HG03378 (cell line): Measurements from ENCODE around the gene SFT2D2.

Source experiments
- ATAC-seq: cut with Tn5 transposase; IDR thresholded peaks from one replicate; pipeline ENCODE4 v1.9.1; 2021; ENCODE audit warnings: mild to moderate bottlenecking, moderate library complexity; ENCODE audit not compliant: unreplicated experiment

SFT2D2 gene

DNA sequence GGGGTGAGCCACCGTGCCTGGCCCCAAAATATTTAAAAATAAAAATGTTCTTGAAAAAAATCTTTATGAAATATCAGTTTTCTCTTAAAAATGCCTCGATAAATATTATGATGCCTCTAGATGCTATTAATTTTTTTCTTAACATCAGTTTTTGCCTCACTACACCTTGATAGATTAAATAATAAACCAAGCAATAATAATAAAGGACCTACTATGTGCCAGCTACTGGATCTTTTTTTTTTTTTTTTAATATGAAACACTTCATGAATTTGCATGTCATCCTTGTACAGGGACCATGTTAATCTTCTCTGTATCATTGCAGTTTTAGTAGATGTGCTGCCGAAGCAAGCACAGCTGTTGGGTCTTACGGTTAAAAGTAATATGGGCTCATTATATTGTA, 37.3 kb downstream of the SFT2D2 start:
- no peak for ATAC-seq

DNA sequence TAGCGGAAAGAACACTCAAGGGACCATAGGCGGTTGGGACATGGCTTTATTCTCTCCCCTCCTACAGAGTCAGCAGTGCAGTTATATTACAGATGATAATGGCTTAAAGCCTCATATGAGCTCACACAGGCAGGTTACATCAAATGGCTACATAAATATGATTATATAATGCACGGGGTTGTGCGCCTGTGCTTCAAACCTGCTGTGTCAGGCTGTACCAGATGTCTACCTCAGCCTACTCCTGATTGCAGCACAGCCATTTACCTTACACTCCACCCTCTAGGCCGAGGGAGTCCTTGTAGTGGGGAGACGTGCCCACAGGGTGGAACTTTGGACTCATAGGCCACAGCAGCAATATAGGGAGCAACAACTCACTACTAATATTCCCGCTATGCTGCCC, 38.5 kb downstream of the SFT2D2 start:
- no peak for ATAC-seq

DNA sequence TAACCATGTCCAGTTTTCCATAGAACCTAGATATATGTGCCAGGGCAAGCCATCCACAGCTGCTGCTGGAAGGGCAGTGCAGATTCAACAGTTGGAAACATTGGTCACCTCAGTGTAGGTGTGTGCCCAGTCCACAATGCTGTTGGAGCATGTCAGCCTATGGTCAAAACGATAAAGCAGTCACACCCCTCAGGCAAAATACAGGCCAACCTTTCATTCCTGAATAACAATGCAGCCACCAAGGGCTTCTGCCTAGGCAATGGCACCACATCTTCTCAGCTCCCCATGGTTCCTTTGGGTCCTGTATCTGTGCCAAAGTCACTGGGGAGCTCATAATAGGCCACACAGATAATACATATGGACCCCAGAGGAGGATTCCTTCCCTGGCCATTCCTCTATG, 39.8 kb downstream of the SFT2D2 start:
- ATAC-seq: no peak

DNA sequence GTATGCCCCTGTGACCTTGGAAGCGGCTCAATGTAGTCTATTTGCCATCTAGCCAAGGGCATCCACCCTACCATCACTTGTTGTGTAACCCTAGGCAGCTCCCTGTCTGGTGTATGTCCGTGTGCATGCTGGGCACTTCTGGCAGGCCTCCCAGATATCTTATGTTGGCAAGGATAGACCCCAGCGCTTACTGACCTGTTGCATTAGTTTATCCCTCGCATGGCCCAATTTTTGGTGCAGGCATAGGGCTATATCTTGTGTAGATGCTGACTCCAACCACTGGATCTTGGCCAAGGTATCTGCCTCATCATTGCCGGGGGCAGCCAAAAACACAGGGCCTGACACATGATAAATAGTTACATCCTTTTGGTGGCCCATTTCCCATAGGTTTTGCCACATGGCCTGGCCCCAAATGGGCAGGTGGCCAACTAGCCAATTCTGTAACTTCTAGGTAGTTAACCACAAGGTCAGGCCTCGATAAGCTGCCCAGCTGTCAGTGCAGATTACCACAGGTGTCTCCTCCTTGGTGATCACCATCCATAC, 40.9 kb downstream of the SFT2D2 start:
- no peak for ATAC-seq

DNA sequence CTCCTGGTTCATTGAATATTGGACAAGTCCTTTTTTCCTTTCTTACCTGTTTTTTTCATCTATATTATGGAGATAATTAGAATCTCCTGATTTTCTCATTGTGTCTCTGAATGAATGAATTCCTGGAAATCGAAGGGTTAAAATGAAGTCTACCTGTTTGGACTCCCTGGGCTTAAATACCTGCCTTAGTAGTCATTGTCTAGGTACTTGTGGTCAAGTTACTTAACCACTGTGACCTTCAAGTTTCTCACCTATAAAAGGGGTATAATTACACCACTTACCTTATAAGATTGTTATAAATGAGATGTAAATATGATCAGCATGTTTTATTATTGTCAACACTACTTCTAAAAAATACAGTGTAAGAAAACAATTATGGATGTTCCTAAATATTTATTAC, 45.8 kb downstream of the SFT2D2 start:
- ATAC-seq: no peak

DNA sequence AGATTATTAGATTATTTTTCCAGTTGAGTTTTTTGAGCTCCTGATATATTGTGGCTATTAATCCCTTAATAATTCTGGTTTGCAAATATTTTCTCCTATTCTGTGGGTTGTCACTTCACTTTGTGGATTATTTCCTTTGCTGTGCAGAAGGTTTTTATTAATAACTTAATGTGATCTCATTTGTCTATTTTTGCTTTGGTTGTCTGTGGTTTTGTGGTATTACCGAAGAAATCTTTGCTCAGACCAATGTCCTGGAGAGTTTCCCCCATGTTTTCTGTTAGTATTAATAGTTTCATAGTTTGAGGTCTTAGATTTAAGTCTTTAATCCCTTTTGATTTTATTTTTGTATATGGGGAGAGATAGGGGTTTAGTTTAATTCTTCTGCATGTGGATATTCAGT, 47.8 kb downstream of the SFT2D2 start:
- no peak for ATAC-seq

DNA sequence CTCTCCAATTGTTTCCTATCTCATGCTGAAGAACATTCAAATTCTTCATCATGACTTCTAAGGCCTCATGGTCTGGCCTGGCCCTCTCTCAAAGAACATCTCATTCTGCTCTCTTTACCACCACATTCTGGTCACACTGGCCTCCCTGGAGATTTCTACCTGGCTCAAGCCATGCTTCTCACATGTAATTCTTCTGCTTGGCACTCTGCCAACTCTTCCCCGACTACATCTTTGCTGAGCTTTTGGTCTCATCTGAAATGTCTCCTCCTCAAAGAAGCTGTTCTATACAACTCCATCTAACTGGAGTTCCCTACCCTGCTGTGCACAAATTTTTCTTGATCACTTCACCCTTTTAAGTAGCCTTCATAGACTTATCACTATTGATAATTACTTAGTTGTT, 53.4 kb downstream of the SFT2D2 start:
- ATAC-seq: no peak

DNA sequence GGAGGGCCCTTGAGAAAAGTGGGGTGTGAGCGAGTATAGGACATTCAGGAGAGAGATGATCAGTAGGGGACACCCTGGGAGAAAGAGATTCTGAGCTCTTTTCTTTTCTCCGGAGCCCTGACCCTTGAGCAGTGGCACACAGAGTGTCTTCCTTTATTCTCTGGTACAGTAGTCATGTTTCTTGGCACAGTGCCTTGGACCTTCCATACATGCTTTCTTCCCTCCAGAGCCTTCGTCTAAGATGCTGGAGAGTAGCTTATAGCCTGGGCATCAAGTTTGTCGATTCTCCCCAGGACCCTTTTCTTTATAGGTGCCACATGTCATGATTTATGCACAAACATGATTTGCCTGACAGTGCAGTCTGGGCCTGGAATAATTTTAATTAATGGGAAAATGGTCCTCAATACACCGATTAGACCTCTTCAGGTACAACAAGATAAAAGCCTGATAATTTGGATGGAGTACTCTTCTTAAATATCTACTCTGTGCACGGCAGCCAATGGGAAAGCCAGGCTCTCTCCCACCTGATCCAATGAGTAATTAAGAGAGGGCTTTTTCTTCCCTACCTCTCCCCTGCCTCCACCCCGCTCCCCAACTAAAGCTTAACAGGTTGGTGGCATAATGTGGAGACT, 54.6 kb downstream of the SFT2D2 start, which contains the start of gene TBX19:
Gene TBX19 (plus strand): TSS at position 582 of the 632 bp plus-strand sequence. CDS start 214 bp downstream, outside the sequence.
- ATAC-seq: no peak

DNA sequence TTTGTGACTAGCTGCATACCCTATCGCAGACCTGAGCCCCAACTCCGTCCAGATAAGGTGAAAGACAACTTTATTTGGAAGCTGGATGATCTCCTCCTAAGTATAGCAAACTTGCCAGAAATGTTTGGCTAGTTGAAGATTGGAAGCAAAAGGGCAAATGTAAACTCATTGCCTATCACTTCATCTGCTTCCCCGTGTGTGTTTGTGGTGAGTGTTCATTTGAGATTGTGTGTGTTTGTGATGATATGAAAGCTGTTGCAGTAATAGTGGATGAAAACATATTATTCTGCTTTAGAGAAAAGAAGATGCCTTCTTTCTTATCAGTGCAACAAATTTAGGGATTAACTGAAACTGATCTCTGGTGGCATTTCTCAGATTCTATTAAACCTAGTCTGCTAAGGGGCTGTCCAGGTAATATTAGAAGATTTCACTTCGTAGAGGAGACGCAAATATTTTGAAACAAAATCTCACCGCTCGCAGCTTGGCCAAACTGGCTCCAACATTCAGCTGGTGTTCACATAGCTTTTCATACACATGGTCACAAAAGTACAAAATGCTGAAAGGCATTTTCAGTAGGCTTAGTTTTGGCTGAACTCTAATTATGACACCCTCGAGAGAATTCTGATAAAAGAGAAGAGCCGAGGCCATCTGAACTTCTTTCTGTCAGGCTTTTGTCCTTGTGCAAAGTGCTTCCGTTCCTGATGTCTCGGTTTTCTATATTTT, 56.0 kb downstream of the SFT2D2 start:
- no peak for ATAC-seq

DNA sequence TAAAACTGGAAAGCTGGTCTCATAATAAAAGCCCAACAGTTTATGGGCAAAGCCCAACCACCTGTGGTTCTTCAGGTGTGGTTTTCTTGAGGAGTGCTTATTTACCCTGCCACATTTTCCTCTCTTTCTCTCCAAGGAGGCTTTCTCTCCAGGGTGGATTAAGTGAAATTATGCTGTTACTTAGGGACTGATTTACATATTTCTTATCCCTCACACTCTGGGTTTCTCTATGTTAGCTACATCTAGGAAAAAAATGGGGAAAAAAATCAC, 59.7 kb downstream of the SFT2D2 start:
- ATAC-seq: no peak

DNA sequence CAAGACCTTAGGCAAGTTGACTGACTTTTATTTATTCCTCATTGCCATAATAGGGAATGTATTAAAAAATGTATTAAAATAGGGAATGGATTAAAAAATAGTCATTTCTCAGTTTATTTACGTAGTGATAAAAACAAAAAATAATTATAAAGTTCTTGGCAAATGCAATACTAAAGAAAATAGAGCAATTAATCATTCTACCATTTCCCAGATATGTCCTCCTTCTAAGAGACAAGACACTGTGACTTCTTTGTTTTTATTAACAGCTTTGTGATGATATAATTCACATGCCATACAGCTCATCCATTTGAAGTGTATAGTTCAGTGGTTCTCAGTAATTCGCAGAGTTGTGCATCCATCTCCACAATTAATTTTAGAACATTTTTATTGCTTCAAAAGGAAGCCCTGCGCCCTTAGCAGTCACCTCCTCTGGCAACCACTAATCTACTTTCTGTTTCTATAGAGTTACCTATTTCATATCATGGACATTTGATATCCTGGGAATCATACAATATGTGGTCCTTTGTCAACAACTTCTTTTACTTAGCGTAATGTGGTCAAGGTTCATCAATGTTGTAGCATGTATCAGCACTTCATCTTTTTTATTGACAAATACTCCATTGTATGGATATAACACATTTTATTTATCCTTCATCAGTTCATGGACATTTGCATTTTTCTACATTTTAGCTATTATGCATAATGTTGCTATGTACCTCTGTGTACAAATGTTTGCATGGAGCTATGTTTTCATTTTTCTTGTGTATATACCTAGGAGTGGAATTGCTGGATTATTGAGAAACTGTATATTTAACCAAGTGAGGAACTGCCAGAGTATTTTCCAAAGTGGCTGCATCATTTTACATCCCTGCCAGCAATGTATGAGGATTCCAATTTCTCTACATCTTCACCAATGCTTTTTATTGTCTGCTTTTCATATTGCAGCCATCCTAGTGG, 60.4 kb downstream of the SFT2D2 start:
- no peak for ATAC-seq

DNA sequence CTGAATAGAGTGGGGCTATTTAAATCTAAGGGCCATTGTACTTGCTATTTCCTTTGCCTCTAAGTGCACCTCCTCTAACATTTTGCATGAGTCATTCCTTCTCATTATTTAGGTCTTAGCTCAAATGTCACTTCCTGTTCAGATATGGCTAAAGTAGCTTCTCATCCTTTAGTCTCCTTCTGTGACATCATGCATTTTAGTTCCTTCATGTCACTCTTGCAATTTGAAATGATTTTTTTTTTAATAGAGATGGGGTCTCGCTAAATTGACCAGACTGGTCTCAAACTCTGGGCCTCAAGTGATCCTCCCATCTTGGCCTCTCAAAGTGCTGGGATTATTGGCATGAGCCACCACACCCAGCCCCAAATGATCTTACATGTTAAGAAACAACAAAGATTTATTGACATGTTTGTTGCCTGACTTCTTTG, 61.4 kb downstream of the SFT2D2 start:
- ATAC-seq: peak; percentile 56

DNA sequence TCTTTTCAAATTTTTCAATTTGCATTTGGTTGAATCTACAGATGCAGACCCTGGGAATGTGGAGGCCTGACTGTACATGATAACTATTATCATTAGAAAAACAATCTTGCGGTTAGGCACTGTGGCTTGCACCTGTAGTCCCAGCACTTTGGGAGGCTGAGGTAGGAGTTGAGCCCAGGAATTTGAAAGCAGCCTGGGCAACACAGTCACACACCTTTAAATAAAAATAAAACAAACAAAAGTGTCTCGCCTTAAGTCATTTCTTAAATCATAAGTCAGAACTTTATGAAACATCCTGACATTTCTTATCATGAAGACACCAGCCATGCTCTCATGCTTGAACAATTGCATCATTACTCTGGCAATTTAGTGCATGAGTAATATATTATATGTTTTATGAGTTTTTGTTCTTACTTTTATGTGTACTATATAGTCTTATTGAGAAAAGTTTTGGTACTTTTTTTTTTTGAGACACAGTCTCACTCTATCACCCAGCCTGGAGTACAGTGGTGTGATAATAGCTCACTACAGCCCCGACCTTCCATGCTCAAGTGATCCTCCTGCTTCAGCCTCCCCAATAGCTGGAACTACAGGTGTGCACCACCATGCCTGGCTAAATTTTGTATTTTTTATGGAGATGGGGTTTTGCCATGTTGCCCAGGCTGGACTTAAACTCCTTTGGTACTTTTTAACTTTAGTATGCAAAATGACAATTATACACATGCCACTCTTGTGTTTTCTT, 62.7 kb downstream of the SFT2D2 start:
- no peak for ATAC-seq

DNA sequence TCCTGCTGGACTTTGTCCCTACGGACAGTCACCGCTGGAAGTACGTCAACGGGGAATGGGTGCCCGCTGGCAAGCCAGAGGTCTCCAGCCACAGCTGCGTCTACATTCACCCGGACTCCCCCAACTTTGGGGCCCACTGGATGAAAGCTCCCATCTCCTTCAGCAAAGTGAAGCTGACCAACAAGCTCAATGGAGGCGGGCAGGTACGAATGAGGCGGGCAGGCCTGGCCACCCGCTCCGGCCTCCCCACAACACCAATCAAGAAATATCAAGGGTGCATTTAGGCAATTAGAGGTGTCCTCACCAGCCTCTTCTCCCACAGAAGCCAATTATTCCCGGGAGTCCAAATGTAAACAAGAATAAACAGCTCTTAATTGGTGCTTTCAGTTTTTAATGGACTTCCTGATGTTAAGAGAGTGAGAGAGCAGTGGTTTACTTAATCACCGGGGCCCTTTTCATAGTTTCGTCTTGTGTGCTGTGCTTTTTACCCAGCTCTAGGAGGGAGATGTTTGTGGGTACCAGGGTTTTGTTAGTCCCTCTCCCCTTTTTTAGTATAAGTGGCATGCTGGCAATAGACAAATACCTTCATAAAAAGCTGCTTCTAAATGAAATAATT, 65.5 kb downstream of the SFT2D2 start:
- no peak for ATAC-seq

DNA sequence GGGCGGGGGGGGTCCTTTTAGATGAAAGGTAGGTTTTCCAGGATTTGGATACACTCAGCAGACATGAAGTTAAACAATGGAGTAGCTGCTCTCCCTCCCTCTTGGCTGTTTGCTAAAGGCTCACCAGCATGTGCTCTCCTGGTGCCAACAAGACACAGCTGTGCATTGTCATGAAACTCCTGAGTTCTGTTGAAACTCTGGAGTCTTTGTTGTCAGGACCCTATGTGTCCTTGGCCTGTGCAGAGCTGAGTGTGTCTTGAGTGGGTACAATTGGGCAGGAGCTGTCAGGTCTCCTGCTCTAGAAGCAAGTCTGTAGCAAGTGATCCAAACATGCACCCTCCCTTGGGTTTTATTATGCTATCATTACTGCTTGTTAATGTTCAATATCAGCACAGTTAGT, 67.6 kb downstream of the SFT2D2 start:
- no peak for ATAC-seq

DNA sequence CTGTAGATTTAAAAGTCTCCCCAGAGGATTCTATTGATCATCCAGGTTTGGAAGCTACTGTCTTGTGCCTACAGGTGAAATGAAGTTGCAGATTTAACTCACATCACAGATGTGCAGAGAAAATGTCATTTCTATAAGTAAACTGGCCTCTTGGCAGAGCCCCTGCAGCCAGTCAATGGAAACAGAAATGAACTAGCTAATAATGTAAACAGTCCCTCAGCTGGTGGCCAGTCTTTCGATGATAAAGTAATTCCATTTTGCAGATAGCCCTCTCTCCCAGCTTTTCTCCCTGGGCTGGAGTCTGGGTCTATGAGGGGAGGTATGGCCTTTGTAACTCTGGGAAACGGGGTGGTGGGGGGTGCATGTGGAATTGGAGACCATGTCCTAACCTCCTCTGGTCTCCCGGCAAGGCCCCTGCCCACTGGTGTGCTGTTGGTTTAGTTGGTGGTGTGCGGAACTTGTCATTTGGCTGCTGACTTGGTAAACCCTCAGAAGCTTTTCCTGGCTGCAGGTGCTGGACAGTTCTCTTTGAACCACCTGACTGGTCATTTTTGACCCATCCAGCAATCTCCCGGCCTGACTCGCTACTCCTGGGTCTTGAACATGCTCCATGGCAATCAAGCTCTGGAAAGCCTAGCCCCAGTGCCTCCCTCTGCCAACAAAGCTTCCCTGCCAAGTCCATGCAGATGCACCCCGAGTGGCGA, 69.8 kb downstream of the SFT2D2 start:
- no peak for ATAC-seq

DNA sequence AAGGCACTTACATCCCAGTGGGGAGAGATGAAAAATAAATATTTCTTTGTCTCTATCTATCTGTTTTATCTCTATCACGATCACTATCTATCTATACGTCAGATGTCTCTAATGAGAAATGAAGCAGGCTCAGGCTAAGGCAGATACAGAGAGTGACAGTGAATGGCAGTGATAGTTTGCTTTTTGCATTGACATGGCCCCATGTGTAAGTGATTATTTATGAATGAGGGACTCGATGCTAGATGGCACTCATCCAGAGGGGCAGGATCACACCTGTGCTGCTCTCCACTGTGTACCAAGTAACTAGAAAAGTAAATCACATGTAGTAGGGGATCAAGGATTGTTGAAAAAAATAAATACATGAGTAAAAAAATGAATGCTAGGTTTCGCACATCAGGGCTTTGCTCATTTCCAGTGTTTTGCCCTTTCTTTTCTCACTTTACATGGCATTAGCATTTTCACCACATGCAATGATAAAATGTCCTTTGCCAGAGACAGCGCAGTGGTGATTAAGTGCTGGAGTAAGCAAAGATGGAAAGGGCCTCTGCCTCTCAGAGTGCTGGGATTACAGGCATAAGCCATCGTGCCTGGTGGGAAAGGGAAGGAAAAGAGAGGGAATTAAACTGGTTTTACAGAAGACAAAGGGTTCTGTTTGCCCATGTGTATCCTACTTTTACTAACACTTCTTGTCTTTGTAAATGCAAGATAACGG, 71.4 kb downstream of the SFT2D2 start:
- no peak for ATAC-seq

DNA sequence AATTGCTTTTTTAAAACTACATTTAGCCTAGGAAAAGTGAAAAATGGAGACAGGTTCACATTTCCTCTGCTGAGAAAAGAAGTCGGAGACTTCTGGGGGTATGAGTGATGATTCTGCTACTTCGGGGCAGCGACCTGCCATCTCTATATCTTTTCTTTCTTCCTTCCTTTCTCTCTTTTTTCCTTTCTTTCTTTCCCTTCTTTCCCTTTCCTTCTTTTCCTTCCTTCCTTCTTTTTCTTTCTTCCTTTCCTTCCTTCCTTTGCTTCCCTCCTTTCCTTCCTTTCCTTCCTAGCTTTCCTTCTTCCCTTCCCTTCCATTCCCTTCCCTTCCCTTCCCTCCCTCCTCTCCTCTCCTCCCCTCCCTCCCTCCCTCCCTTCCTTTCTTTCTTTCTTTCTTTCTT, 72.6 kb downstream of the SFT2D2 start:
- ATAC-seq: no peak

DNA sequence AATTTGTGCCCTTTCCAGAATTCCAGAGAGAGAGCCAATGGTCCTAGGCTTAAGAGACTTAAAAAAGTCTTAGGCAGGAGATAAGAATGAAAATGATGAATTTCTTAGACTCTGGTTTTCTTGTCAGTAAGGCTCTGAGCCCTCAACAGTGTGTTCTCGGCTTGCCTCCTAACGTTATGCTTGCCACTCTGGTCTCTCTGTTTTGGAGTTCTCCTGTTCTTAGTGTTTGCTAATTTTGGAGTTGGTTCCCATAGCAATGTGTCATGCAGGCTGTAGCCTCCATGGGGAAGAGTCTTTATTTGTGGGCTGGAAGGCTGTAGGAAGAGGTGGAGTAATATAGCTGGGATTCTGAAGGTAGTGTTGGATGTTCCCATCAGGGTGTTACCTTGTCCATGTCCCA, 74.8 kb downstream of the SFT2D2 start:
- no peak for ATAC-seq
